VCaP (cell line): ENCODE results near the gene SLC29A3.

Experiments
- H3K27ac ChIP-seq: fragments of 450-650 bp; 2 replicates; pipeline ENCODE4 v1.5.1; 2017
- CTCF ChIP-seq: fragments of 450-650 bp; conservative IDR thresholded peaks from 2 replicates; pipeline ENCODE4 v1.5.1; 2017; ENCODE audit warnings: mild to moderate bottlenecking, moderate library complexity

The SLC29A3 gene

GRCh38 chr10:71304914-71305313 is 14.1 kb upstream of the SLC29A3 start:
- no peak for TF ChIP-seq CTCF
- H3K27ac ChIP-seq, result no peak overlapping the region

- TF ChIP-seq CTCF, result no peak
- no peak overlapping the region for H3K27ac ChIP-seq
Measured at GRCh38 chr10:71306979-71307378, 12.1 kb upstream of the SLC29A3 start.

GRCh38 chr10:71307469-71308085 is 11.5 kb upstream of the SLC29A3 start:
- TF ChIP-seq CTCF, result no peak
- H3K27ac ChIP-seq, result no peak overlapping the region

GRCh38 chr10:71308244-71308643 is 10.8 kb upstream of the SLC29A3 start:
- H3K27ac ChIP-seq, result no peak overlapping the region
- TF ChIP-seq CTCF, result no peak

- TF ChIP-seq CTCF, result no peak
- no peak overlapping the region for H3K27ac ChIP-seq
Measured at GRCh38 chr10:71308985-71309384, 10.1 kb upstream of the SLC29A3 start.

GRCh38 chr10:71309919-71310318 is 9.1 kb upstream of the SLC29A3 start:
- TF ChIP-seq CTCF, result no peak
- H3K27ac ChIP-seq, result no peak overlapping the region

GRCh38 chr10:71312220-71312619 is 6.8 kb upstream of the SLC29A3 start:
- no peak overlapping the region for H3K27ac ChIP-seq
- TF ChIP-seq CTCF, result no peak
